PC-9 (cell line): ENCODE results near the gene LAMA2.

Experiments
- EZH2 ChIP-seq: fragments of 200-600 bp; sonication (generic); IDR thresholded peaks from 2 replicates; pipeline ENCODE4 v1.8.0; 2017; ENCODE audit warnings: antibody characterized with exemption, low read depth
- TF ChIP-seq, protein P1 (sequence below): fragments of 200-600 bp; sonication (generic); conservative IDR thresholded peaks from 2 replicates; pipeline ENCODE4 v1.6.1; 2017; ENCODE audit warnings: mixed run types, antibody characterized with exemption, mild to moderate bottlenecking, moderate library complexity

DNA sequence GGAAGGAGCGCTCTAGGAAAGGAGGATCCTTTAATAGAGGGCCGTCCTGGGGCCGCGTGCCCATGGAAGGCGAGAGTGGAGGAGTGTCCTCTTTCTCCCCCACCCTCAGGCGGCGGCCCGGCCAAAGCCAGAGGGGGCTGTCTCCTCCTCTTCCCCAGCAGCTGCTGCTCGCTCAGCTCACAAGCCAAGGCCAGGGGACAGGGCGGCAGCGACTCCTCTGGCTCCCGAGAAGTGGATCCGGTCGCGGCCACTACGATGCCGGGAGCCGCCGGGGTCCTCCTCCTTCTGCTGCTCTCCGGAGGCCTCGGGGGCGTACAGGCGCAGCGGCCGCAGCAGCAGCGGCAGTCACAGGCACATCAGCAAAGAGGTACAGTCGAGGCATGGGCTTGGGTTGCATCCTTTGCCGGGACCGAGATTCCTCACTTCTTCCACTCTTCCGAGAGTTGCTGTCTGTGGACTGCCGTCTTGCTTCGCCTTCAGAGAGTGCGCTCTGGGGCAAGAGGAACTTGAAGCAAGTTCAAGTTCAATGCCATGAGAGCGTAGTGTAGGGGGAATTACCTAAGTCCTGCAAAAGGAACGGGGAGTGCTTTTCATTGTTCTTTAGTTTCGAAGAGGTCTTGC is at the start of gene LAMA2:
- TF ChIP-seq, protein P1, sequence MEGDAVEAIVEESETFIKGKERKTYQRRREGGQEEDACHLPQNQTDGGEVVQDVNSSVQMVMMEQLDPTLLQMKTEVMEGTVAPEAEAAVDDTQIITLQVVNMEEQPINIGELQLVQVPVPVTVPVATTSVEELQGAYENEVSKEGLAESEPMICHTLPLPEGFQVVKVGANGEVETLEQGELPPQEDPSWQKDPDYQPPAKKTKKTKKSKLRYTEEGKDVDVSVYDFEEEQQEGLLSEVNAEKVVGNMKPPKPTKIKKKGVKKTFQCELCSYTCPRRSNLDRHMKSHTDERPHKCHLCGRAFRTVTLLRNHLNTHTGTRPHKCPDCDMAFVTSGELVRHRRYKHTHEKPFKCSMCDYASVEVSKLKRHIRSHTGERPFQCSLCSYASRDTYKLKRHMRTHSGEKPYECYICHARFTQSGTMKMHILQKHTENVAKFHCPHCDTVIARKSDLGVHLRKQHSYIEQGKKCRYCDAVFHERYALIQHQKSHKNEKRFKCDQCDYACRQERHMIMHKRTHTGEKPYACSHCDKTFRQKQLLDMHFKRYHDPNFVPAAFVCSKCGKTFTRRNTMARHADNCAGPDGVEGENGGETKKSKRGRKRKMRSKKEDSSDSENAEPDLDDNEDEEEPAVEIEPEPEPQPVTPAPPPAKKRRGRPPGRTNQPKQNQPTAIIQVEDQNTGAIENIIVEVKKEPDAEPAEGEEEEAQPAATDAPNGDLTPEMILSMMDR: no peak
- TF ChIP-seq EZH2: no peak
